22Rv1 (cell line): Measurements from ENCODE around the gene TMPRSS11A.

Source experiments
- H3K27ac ChIP-seq: fragments of 450-650 bp; 2 replicates; pipeline ENCODE4 v1.5.1; 2017
- ZFX ChIP-seq: fragments of 450-650 bp; IDR thresholded peaks from 2 replicates; pipeline ENCODE4 v1.6.1; 2017; ENCODE audit warnings: antibody characterized with exemption, borderline replicate concordance
- TF ChIP-seq, protein P1 (sequence below): fragments of 450-650 bp; IDR thresholded peaks from 2 replicates; pipeline ENCODE4 v1.5.1; 2017; ENCODE audit warnings: mild to moderate bottlenecking

Gene TMPRSS11A

DNA sequence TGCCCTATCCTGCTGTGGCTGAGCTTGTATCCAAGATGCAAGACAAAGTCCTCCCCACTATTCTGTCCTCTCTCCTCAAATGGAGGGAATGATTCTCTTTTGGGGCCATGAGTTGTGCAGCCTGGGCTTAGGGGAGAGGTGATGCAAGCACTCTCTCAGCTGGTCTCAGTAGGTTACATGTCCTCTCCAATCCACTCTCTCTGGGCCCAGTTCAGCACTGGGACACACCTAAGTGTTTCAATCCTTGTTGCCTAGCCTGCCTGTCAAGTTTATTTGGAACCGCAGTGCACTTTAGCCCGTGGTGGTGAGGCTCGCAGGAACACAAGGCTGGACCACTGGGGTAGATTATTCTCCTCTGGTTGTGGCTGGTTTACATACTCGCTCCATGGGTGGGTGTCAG lies 55.6 kb downstream of the TMPRSS11A start:
- no peak overlapping the region for H3K27ac ChIP-seq
- TF ChIP-seq, protein P1, sequence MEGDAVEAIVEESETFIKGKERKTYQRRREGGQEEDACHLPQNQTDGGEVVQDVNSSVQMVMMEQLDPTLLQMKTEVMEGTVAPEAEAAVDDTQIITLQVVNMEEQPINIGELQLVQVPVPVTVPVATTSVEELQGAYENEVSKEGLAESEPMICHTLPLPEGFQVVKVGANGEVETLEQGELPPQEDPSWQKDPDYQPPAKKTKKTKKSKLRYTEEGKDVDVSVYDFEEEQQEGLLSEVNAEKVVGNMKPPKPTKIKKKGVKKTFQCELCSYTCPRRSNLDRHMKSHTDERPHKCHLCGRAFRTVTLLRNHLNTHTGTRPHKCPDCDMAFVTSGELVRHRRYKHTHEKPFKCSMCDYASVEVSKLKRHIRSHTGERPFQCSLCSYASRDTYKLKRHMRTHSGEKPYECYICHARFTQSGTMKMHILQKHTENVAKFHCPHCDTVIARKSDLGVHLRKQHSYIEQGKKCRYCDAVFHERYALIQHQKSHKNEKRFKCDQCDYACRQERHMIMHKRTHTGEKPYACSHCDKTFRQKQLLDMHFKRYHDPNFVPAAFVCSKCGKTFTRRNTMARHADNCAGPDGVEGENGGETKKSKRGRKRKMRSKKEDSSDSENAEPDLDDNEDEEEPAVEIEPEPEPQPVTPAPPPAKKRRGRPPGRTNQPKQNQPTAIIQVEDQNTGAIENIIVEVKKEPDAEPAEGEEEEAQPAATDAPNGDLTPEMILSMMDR, result no peak
- no peak for TF ChIP-seq ZFX

DNA sequence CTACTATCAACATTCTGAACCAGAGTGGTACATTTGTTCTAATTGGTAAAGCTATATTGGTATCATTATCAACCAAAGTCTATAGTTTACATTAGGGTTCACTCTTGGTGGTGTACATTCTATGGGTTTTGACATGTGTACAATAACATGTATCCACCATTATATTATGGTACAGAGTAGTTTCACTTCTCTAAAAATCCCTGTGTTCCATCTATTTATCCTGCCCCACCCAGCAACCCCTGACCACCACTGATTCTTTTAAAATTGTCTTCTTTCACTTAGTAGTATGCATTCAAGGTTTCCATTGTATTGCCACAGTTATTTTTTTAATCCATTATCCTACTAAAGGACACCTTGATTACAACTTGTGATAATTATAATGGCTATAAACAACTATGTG lies 64.2 kb downstream of the TMPRSS11A start:
- H3K27ac ChIP-seq, result no peak overlapping the region
- no peak for TF ChIP-seq ZFX
- TF ChIP-seq, protein P1, result no peak

DNA sequence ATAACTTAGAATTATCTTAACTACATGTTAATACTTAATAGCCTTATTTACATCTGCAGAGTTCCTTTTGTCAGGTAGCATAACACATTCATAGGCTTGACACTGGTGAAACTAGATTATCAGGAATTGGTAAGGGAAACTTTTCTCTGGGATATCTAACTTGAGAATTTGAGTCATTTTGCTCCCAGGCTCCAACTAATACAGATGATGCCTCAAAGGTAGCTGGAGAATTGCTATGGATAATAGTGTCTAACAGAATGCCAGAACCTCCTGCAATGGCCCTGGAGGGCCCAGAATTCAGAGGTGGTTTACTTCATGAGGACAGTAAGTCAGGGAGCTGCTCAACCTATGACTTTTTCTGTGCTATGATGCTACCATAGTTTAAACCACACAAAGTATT lies 65.6 kb downstream of the TMPRSS11A start:
- TF ChIP-seq, protein P1, result no peak
- TF ChIP-seq ZFX, result no peak

DNA sequence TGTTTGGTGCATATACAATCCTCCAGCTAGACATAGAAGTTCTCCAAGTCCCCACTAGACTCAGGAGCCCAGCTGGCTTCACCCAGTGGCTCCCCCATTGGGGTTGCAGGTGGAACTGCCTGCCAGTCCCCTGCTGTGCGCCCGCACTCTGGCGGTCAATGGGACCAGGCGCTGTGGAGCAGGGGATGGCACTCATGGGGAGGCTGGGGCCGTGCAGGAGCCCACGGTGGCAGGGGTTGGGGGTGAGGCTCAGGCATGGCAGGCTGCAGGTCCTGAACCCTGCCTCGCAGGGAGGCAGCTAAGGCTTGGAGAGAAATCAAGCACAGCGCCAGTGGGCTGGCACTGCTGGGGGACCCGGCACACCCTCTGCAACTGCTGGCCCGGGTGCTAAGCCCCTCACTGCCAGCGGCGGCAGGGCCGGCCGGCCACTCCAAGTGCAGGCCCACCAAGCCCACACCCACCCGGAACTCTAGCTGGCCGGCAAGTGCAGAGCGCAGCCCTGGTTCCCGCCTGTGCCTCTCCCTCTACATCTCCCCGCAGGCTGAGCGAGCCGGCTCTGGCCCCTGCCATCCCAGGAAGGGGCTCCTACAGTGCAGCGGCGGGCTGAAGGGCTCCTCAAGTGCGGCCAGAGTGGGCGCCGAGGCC lies 66.8 kb downstream of the TMPRSS11A start:
- no peak overlapping the region for H3K27ac ChIP-seq
- TF ChIP-seq ZFX, result no peak
- TF ChIP-seq, protein P1, result no peak

More for the DNA sequence above, 65.6 kb downstream of the TMPRSS11A start:
- no peak overlapping the region for H3K27ac ChIP-seq

DNA sequence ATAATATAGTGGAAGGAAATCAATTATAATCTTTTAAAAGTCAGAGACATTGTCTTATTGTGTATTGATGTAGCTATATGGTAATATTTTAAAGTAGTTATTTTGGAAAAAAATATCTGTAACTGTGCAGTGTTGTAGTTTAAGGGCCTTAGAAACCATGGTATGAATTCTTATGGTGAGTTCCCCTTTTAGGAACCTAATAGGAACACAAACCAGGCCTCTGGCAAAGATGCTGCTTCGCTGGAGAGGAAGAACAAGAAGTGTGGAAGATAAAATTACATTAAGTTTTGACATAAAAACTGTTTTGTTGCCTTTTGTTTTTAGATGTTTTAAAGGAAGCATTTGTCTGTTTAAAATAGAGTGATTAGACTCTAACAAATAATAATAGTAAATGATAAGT lies 68.6 kb downstream of the TMPRSS11A start:
- no peak overlapping the region for H3K27ac ChIP-seq
- no peak for TF ChIP-seq ZFX
- TF ChIP-seq, protein P1, result no peak

DNA sequence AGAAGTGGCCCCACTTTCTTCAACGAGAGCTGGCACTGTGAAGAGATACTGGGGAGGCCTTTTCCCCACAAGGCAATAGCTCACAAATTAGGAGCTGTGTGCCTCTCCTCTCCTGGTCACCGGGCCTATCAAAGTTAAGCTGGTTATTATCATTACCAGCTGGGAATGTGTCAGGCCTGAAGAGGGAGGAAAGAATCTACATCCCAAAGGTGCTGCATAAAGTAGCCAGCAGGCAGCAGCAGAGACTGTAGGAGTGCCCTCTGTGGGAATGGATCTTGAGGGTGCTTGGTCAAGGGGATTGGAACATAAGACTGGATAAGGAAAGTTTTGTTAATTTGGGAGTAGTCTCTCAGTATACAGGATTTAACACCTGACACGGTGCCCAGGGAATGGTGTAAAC lies 70.4 kb downstream of the TMPRSS11A start:
- no peak for TF ChIP-seq ZFX
- TF ChIP-seq, protein P1, result 0 out of 2 replicates have a peak, but pooled peaks have one; percentile 10
- H3K27ac ChIP-seq, result no peak overlapping the region

DNA sequence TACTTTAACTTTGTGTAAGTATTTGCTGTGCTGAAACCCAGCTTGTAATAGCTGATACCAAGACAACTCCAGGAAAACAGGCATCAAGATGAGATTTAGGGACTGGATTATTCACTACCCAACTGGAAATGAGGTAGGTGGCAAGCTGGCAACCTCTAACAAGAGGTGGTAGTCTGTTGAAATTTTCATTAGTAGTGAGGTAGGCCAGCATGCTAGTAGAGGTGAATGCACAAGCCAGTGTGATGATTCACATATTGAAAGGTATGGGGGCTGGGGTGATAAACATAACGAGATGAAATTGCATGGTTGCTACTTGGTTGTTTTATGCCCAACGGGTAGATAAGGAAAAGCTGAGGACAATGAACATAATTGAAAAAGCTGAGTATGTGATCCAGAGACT lies 71.0 kb downstream of the TMPRSS11A start:
- TF ChIP-seq, protein P1, result no peak
- TF ChIP-seq ZFX, result no peak
- H3K27ac ChIP-seq, result no peak overlapping the region
